ENCODE measurements around the gene SPTBN5.

- TF ChIP-seq CTCF (IDR thresholded peaks at IDR 0.05 in 2 of 3, conservative IDR thresholded peaks at IDR 0.05 in 1 of 3; ENCODE audit: control insufficient read depth in 2 of 3, extremely low read depth in 1 of 3, insufficient read depth in 1 of 3, low read depth in 3 of 3, low read length in 3 of 3) (no peak), PBX3 (IDR thresholded peaks at IDR 0.05; ENCODE audit: insufficient replicate concordance, low read depth, low read length) (no peak), KDM1A (IDR thresholded peaks at IDR 0.05; ENCODE audit: borderline replicate concordance) (no peak)
- TF ChIP-seq, protein P1, sequence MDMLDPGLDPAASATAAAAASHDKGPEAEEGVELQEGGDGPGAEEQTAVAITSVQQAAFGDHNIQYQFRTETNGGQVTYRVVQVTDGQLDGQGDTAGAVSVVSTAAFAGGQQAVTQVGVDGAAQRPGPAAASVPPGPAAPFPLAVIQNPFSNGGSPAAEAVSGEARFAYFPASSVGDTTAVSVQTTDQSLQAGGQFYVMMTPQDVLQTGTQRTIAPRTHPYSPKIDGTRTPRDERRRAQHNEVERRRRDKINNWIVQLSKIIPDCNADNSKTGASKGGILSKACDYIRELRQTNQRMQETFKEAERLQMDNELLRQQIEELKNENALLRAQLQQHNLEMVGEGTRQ (IDR thresholded peaks at IDR 0.05; ENCODE audit: borderline replicate concordance, low read depth, low read length) = no peak
Observed at GRCh38 chr15:41876007-41876406, 17.8 kb downstream of the SPTBN5 start.

Data from GM12878 (cell line).